GM18858 (cell line): ENCODE measurements around the gene RBMS3.
"Not testable (repeated sequence)": the region's sequence is repeated elsewhere in the genome, so short reads cannot be mapped to it uniquely, and the experiment has no call there.

ENCODE experiments used
- ATAC-seq: cut with Tn5 transposase; IDR thresholded peaks from one replicate; pipeline ENCODE4 v1.9.1; 2021; ENCODE audit not compliant: unreplicated experiment

RBMS3 gene

GRCh38 chr3:29310865-29311264 is 30.0 kb downstream of the RBMS3 start:
- no peak for ATAC-seq

- no peak for ATAC-seq
These were observed 30.9 kb downstream of the RBMS3 start for GRCh38 chr3:29311795-29312194.

GRCh38 chr3:29312395-29312794 is 31.5 kb downstream of the RBMS3 start:
- ATAC-seq, result no peak

GRCh38 chr3:29312960-29313452 is 32.1 kb downstream of the RBMS3 start:
- no peak for ATAC-seq

- ATAC-seq, result no peak
These were observed 33.3 kb downstream of the RBMS3 start for GRCh38 chr3:29313981-29314726.

- no peak for ATAC-seq
These were observed 33.8 kb downstream of the RBMS3 start for GRCh38 chr3:29314727-29315088.

GRCh38 chr3:29317659-29318173 is 36.8 kb downstream of the RBMS3 start:
- no peak for ATAC-seq

GRCh38 chr3:29318251-29318650 is 37.4 kb downstream of the RBMS3 start:
- ATAC-seq, result no peak

- ATAC-seq, result peak; percentile 69
These were observed 38.4 kb downstream of the RBMS3 start for GRCh38 chr3:29319262-29319661.

- ATAC-seq, result no peak
These were observed 38.9 kb downstream of the RBMS3 start for GRCh38 chr3:29319798-29320197.

- no peak for ATAC-seq
These were observed 41.7 kb downstream of the RBMS3 start for GRCh38 chr3:29322586-29322985.

GRCh38 chr3:29324180-29324651 is 43.3 kb downstream of the RBMS3 start:
- ATAC-seq, result peak; percentile 98

- ATAC-seq, result not testable (repeated sequence)
These were observed 45.7 kb downstream of the RBMS3 start for GRCh38 chr3:29326540-29326939.

- no peak for ATAC-seq
These were observed 49.4 kb downstream of the RBMS3 start for GRCh38 chr3:29329986-29330890.

GRCh38 chr3:29331035-29331434 is 50.2 kb downstream of the RBMS3 start:
- no peak for ATAC-seq

- ATAC-seq, result no peak
These were observed 50.8 kb downstream of the RBMS3 start for GRCh38 chr3:29331456-29332194.

- ATAC-seq, result peak; percentile 39
These were observed 51.3 kb downstream of the RBMS3 start for GRCh38 chr3:29332195-29332637.

GRCh38 chr3:29333576-29333975 is 52.7 kb downstream of the RBMS3 start:
- no peak for ATAC-seq

GRCh38 chr3:29334706-29335105 is 53.8 kb downstream of the RBMS3 start:
- ATAC-seq, result no peak

- no peak for ATAC-seq
These were observed 54.6 kb downstream of the RBMS3 start for GRCh38 chr3:29335438-29335837.

- no peak for ATAC-seq
These were observed 55.1 kb downstream of the RBMS3 start for GRCh38 chr3:29335943-29336342.
